GM12865 (cell line): ENCODE results near the gene DDX31.
A peak's percentile ranks its signal among the peaks of the same experiment; 100 is the strongest.

Source experiments
- DNase-seq: peaks from one replicate; pipeline ENCODE4 v3.0.0; 2010; ENCODE audit warnings: low read depth
- H3K4me3 ChIP-seq: 2 replicates; pipeline ENCODE4 v1.5.1; 2011; ENCODE audit warnings: mild to moderate bottlenecking, low read depth, low read length, control low read depth
- TF ChIP-seq, protein P1 (sequence below): IDR thresholded peaks from 2 replicates; pipeline ENCODE4 v1.5.1; 2011; ENCODE audit warnings: low read length, control low read depth, low read depth, inconsistent platforms; ENCODE audit not compliant: insufficient read depth; ENCODE audit errors: missing control alignments

Gene DDX31

DNA sequence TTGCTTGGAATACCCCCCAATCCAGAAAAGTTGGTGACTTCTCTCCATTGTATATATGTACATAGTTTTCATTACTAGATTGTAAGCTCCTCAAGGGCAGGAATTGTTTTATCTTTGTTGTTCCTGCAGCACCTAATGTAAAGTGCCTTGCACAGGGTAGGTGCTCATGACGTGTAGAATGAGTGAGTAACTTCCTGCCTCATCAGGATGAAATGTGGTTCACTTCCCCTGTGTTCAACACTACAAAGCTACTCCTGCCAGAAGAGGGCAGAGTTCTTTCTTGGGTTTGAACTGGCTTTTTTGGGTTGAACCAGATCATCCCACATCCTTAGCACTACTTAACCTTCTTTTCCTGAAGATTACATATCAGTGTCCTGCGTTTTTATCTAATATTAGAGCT, 24.4 kb upstream of the DDX31 start:
- TF ChIP-seq, protein P1, sequence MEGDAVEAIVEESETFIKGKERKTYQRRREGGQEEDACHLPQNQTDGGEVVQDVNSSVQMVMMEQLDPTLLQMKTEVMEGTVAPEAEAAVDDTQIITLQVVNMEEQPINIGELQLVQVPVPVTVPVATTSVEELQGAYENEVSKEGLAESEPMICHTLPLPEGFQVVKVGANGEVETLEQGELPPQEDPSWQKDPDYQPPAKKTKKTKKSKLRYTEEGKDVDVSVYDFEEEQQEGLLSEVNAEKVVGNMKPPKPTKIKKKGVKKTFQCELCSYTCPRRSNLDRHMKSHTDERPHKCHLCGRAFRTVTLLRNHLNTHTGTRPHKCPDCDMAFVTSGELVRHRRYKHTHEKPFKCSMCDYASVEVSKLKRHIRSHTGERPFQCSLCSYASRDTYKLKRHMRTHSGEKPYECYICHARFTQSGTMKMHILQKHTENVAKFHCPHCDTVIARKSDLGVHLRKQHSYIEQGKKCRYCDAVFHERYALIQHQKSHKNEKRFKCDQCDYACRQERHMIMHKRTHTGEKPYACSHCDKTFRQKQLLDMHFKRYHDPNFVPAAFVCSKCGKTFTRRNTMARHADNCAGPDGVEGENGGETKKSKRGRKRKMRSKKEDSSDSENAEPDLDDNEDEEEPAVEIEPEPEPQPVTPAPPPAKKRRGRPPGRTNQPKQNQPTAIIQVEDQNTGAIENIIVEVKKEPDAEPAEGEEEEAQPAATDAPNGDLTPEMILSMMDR = no peak
- peak; percentile 3 for DNase-seq
- no peak overlapping the region for H3K4me3 ChIP-seq

DNA sequence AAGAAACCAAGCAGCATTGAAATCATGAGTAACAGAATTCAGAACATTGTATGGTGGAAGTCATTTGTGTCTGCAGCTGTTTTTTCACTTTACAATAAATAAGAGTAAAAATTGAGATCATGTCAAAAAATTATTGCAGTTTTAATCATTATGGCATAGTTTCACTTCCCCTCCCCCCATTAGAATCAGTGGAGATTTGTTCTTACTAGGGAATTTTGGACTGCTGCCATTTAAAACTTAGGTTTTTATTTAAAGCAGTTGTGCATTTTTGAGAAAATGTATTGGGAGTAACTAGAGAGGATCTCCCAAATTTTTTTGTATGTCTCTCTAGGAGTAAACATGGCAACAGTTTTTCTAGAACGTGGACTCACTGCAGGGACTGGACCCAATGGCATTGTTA, 20.9 kb upstream of the DDX31 start:
- TF ChIP-seq, protein P1 = no peak
- no peak for DNase-seq

DNA sequence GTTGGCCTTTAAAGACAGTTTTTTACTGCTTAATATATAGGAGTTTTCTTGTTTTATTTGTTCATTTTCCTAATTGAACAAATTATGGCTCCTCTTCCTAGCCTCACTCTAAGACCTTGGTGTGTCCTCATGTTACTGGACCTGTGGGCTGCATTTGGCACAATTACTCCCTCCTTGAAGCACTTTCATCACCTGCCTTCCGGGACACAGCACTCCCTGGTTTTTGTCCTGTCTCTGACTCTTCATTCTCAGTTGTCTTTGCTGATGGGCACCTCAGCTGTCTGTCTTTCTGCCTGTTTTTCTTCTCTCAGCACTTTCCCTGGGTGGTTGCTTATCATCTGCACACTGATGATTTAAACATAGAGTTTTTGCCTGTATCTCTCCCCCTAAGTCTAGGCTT, 14.1 kb upstream of the DDX31 start:
- DNase-seq = no peak
- no peak overlapping the region for H3K4me3 ChIP-seq
- TF ChIP-seq, protein P1 = no peak

More for the DNA sequence above, 20.9 kb upstream of the DDX31 start:
- H3K4me3 ChIP-seq = no peak overlapping the region

DNA sequence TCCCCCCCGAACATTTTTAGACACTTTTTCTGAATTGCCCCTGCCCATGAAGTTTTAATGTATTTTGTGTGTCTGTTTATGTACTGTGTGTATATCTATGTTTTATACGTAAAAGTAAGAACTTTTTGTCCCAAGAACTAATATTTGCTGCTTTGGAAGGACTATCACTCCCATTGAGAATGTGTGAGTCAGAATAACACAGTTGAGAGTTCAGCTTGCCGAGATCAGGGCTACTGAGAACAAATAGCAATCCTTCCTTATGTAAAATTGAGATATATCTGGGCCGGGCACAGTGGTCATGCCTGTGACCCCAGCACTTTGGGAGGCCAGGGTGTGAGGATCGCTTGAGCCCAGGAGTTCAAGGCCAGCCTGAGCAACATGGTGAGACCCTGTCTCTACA, 11.8 kb upstream of the DDX31 start:
- TF ChIP-seq, protein P1 = no peak
- no peak overlapping the region for H3K4me3 ChIP-seq
- no peak for DNase-seq

DNA sequence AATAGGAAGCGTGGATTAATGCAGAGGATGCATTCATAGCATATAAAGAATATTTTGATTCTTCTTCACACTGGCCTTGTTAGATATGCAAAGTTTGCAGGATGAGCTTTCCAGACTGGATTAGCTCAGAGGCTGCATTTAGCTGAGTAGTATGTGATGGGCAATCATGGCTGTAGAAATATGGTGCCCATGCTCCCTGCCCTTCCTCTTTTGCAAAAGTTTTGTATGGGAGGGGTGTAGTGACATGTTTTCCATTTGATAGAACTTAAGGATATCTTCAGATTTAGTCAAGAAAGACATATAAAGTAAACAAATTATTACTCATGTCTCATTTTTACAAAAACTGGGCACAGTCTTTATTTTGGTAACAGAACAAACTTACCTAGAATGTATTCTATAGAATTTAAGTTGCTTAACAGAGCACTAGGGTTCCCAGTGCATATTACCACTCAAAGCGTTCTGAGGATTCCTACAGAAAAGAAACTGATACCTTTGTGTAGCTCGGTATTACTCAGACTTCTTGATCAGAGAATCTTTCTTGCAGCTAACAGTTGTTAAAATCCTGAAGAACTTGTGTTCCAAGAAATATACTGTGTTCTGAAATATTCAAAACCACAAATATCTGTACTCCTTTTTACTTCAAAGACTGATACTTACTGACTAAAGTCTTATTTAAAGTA, 10.3 kb upstream of the DDX31 start:
- TF ChIP-seq, protein P1 = no peak

DNA sequence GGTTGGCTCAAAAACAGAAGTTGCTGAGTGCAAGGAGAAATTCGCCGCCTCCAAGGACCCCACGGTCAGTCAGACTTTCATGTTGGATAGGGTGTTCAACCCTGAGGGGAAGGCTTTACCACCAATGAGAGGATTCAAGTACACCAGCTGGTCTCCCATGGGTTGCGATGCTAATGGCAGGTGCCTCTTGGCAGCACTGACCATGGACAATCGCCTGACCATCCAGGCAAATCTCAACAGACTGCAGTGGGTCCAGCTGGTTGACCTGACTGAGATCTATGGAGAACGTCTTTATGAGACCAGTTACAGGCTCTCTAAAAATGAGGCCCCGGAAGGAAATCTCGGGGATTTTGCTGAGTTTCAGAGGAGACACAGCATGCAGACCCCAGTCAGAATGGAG, 8.2 kb upstream of the DDX31 start:
- TF ChIP-seq, protein P1 = no peak
- H3K4me3 ChIP-seq = no peak overlapping the region
- DNase-seq = no peak

More for the DNA sequence above, 10.3 kb upstream of the DDX31 start:
- DNase-seq = peak; percentile 34
- H3K4me3 ChIP-seq = no peak overlapping the region

DNA sequence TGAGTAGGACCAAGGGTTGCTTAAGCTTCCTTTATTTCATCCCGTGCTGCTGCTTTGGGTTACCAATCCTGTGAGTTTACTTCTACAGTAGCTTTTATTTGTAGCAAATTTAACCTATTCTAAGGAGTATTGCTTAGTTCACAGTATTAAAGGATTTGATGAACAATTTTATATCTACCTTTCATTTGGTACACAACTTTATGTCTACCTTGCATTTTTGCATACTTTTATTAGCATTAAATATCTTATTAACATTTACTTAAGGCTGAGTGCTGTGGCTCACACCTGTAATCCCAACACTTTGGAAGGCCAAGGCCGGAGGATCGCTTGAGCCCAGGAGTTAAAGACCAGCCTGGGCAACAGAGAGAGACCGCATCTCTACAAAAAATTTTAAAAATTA, 4.7 kb upstream of the DDX31 start:
- no peak for DNase-seq
- TF ChIP-seq, protein P1 = no peak
- no peak overlapping the region for H3K4me3 ChIP-seq
